Natural killer cell (primary cell): ENCODE measurements around the gene PPP2R2C. TPM values are rescaled to one million over a fixed set of nuclear protein-coding genes. Genes with fewer than 3 reads are reported as not detected.

Source experiments
- ATAC-seq, 3 donors: fragments of 150-1000 bp in 2 of 3; fragments of 200-7000 bp in 1 of 3; cut with Tn5 transposase; 1 replicate in 1 of 3; 2 replicates in 2 of 3; pipeline ENCODE4 v1.10.0; 2021; ENCODE audit warnings: mild to moderate bottlenecking in 2 of 3, moderate library complexity in 2 of 3
- DNase-seq, 2 donors: peaks; one replicate each; pipeline versions ENCODE4 v3.0.0 to v3.0.0-alpha.2; 2013 to 2021; ENCODE audit warnings: mixed read lengths in 1 of 2
- H3K27ac ChIP-seq: one replicate; pipeline ENCODE4 v1.5.1; 2013; ENCODE audit warnings: mild to moderate bottlenecking, low read length
- H3K27me3 ChIP-seq: one replicate; pipeline ENCODE4 v1.6.1; 2013; ENCODE audit warnings: low read length; ENCODE audit not compliant: control insufficient read depth, insufficient read depth
- H3K36me3 ChIP-seq: one replicate; pipeline ENCODE4 v1.6.1; 2013; ENCODE audit warnings: low read length; ENCODE audit not compliant: control insufficient read depth, insufficient read depth
- H3K4me1 ChIP-seq: one replicate; pipeline ENCODE4 v1.6.1; 2013; ENCODE audit warnings: low read length; ENCODE audit not compliant: control insufficient read depth, insufficient read depth
- H3K4me3 ChIP-seq: one replicate; pipeline ENCODE4 v1.5.1; 2013; ENCODE audit warnings: low read length
- H3K9me3 ChIP-seq: one replicate; pipeline ENCODE4 v1.6.1; 2013; ENCODE audit warnings: low read length; ENCODE audit not compliant: control insufficient read depth, insufficient read depth
- H3K27ac Mint-ChIP-seq, 2 donors: one replicate each; pipeline ENCODE4 v1.8.0; 2022; ENCODE audit warnings: mild to moderate bottlenecking in 2 of 2, mixed read lengths in 2 of 2, moderate library complexity in 1 of 2
- H3K27me3 Mint-ChIP-seq, 2 donors: one replicate each; pipeline ENCODE4 v1.8.0; 2022; ENCODE audit warnings: low read depth in 2 of 2, mixed read lengths in 2 of 2
- H3K36me3 Mint-ChIP-seq: one replicate; pipeline ENCODE4 v1.8.0; 2022; ENCODE audit warnings: mixed read lengths
- H3K4me1 Mint-ChIP-seq, 2 donors: one replicate each; pipeline ENCODE4 v1.8.0; 2022; ENCODE audit warnings: mixed read lengths in 2 of 2
- H3K4me3 Mint-ChIP-seq: one replicate; pipeline ENCODE4 v1.8.0; 2022; ENCODE audit warnings: mild to moderate bottlenecking, moderate library complexity, mixed read lengths
- H3K9me3 Mint-ChIP-seq, 2 donors: one replicate each; pipeline ENCODE4 v1.8.0; 2022; ENCODE audit warnings: mixed read lengths in 2 of 2
- WGBS: methylation state at CpG from one replicate; pipeline ENCODE4 v1.1.7; 2013; ENCODE audit warnings: missing lambda C conversion rate; ENCODE audit not compliant: insufficient coverage; 5-methylcytosine and 5-hydroxymethylcytosine counted together
- intact Hi-C: fragments of 100-400 bp; cut with micrococcal nuclease; formaldehyde crosslinking; loops from one replicate; pipeline ENCODE4 v1.14.2; 2022
- total RNA-seq, 4 donors: library from RNA; stranded (reverse); fragments of 120-200 nt in 1 of 4; gene quantifications; one replicate each; pipeline versions ENCODE4 v1.2.3 to v1.2.4, GENCODE V29; 2013 to 2022
- TF ChIP-seq, protein P1 (sequence below): fragments of 200-600 bp; IDR thresholded peaks from one replicate; pipeline ENCODE4 v1.8.0; 2022; ENCODE audit warnings: antibody characterized with exemption

The PPP2R2C gene
- total RNA-seq, 3 donors from 2014 or later (not counting 1 experiment from before 2014, with no cell fraction given): not detected

DNA sequence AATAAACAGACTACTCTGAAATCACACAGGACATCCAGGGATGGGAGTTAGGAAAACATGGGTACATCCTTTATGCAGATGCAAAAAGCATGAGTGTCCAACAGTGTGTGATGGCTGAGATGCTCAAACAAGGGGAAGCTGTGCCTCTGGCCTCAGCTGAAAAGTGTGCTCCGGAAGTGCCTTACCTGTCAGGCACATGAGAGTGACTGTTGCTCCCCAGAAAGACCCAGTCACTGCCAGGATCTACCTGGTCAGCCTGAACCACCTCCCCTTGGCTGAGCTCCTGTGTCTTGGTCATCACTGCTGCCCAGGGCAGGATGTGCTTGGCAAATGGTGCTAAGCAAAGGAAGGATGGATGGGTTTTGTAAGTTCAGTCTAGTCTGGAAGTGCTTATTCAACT lies 4.0 kb downstream of the PPP2R2C start:
- H3K4me1 ChIP-seq: peaks cover 3% of the 10 kb centered on the region
- DNase-seq (no peak), ATAC-seq (no peak)
- Mint-ChIP-seq H3K9me3 (no peaks in the 10 kb centered on the region), H3K4me1 (no peaks in the 10 kb centered on the region), H3K27ac (no peak overlapping the region), H3K36me3 (no peaks in the 10 kb centered on the region), H3K27me3 (peaks cover 33 to 56% of the 10 kb centered on the region in 2 donors), H3K4me3 (no peak overlapping the region)
- H3K4me3 ChIP-seq: no peak overlapping the region
- 82% methylated on average over 1 of the region's 1 CpG for WGBS
- no peak overlapping the region for H3K27ac ChIP-seq
- no peaks in the 10 kb centered on the region for H3K36me3 ChIP-seq
- no peaks in the 10 kb centered on the region for H3K9me3 ChIP-seq
- TF ChIP-seq, protein P1, sequence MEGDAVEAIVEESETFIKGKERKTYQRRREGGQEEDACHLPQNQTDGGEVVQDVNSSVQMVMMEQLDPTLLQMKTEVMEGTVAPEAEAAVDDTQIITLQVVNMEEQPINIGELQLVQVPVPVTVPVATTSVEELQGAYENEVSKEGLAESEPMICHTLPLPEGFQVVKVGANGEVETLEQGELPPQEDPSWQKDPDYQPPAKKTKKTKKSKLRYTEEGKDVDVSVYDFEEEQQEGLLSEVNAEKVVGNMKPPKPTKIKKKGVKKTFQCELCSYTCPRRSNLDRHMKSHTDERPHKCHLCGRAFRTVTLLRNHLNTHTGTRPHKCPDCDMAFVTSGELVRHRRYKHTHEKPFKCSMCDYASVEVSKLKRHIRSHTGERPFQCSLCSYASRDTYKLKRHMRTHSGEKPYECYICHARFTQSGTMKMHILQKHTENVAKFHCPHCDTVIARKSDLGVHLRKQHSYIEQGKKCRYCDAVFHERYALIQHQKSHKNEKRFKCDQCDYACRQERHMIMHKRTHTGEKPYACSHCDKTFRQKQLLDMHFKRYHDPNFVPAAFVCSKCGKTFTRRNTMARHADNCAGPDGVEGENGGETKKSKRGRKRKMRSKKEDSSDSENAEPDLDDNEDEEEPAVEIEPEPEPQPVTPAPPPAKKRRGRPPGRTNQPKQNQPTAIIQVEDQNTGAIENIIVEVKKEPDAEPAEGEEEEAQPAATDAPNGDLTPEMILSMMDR: no peak
- intact Hi-C loops: no loop called here
- H3K27me3 ChIP-seq: peaks cover 13% of the 10 kb centered on the region

DNA sequence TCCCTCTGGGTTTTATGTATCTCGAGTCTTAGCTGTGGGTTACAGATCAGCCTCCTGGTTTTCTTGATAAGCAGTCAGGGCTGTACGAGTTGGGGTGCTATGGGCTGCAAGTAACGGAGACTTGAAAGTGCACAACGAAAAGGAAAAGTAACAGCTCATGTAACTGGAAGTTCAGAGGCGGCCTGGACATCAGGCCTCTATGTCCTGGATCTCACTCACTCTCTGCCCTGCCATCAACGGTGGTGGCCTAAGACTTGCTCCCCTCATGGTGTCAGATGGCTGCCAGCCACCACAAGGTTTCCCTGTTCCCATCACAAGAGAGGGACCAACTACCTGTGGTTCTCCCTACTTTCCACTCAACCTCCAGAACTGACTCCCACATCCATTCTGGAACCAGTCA lies 4.8 kb downstream of the PPP2R2C start:
- Mint-ChIP-seq H3K27ac (no peak overlapping the region), H3K9me3 (no peaks in the 10 kb centered on the region), H3K4me3 (no peak overlapping the region), H3K27me3 (peaks cover 27 to 56% of the 10 kb centered on the region in 2 donors), H3K4me1 (no peaks in the 10 kb centered on the region), H3K36me3 (no peaks in the 10 kb centered on the region)
- no peak overlapping the region for H3K27ac ChIP-seq
- intact Hi-C loops: no loop called here
- WGBS: 76% methylated on average over 6 of the region's 6 CpGs
- no peaks in the 10 kb centered on the region for H3K9me3 ChIP-seq
- peaks cover 13% of the 10 kb centered on the region for H3K27me3 ChIP-seq
- TF ChIP-seq, protein P1: no peak
- H3K36me3 ChIP-seq: no peaks in the 10 kb centered on the region
- H3K4me1 ChIP-seq: peaks cover 3% of the 10 kb centered on the region
- DNase-seq (no peak), ATAC-seq (no peak)
- no peak overlapping the region for H3K4me3 ChIP-seq

DNA sequence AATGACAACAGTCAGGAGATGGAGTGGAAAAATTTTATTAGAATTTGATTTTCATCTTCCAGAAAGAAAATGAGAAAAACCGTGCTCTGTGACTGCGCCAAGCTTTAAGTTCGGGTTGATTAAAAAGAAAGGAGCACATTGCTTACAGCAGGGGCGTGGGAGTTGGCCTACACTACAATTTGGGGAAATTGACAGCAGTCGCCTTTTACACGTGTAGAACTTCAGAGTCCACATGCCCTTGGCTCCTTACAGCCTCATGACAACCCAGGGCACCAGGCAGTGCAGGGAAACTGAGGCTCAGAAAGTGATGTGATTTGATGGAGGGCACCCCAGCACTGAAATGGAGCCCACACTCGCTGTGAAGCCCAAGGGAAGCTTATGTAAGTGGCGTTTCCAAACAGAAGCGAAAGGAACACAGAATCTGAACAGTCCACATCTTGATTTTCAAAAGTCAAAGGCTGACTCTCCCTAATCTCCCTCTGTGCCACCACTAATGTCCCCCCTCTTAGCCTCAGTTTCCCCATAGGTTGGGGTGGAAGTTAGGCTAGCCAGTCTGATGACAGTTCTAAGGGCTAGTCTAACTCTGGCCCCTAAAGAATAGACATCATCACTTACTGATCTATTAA lies 5.5 kb downstream of the PPP2R2C start:
- no peak overlapping the region for H3K4me3 ChIP-seq
- no peak overlapping the region for H3K4me3 Mint-ChIP-seq
- H3K36me3 ChIP-seq: no peaks in the 10 kb centered on the region
- no peaks in the 10 kb centered on the region for H3K9me3 Mint-ChIP-seq
- H3K4me1 Mint-ChIP-seq: no peaks in the 10 kb centered on the region
- no peak overlapping the region for H3K27ac Mint-ChIP-seq
- H3K36me3 Mint-ChIP-seq: no peaks in the 10 kb centered on the region
- 78% methylated on average over 9 of the region's 9 CpGs for whole genome bisulfite sequencing
- peaks cover 3% of the 10 kb centered on the region for H3K4me1 ChIP-seq
- ATAC-seq: no peak
- H3K27ac ChIP-seq: no peak overlapping the region
- H3K9me3 ChIP-seq: no peaks in the 10 kb centered on the region
- DNase-seq: no peak
- intact Hi-C loops: no loop called here
- peaks cover 29 to 56% of the 10 kb centered on the region in 2 donors for H3K27me3 Mint-ChIP-seq
- H3K27me3 ChIP-seq: peaks cover 13% of the 10 kb centered on the region
- TF ChIP-seq, protein P1: no peak

GRCh38 chr4:6465955-6466354 lies 6.5 kb downstream of the PPP2R2C start:
- Mint-ChIP-seq H3K36me3 (no peaks in the 10 kb centered on the region), H3K9me3 (no peaks in the 10 kb centered on the region), H3K27ac (no peak overlapping the region), H3K27me3 (peaks cover 30 to 56% of the 10 kb centered on the region in 2 donors), H3K4me3 (no peak overlapping the region), H3K4me1 (no peaks in the 10 kb centered on the region)
- ATAC-seq: no peak
- TF ChIP-seq, protein P1: no peak
- 87% methylated on average over 11 of the region's 11 CpGs for WGBS
- H3K27me3 ChIP-seq: peaks cover 13% of the 10 kb centered on the region
- intact Hi-C loops: no loop called here
- no peaks in the 10 kb centered on the region for H3K36me3 ChIP-seq
- H3K27ac ChIP-seq: no peak overlapping the region
- no peaks in the 10 kb centered on the region for H3K9me3 ChIP-seq
- peaks cover 3% of the 10 kb centered on the region for H3K4me1 ChIP-seq
- no peak overlapping the region for H3K4me3 ChIP-seq
- DNase-seq: no peak
